ENCODE measurements around the gene GRK2.

- no peak for TF ChIP-seq POLR2A (IDR thresholded peaks at IDR 0.05)
- TF ChIP-seq POLR2AphosphoS5 (IDR thresholded peaks at IDR 0.05), result no peak
- TF ChIP-seq, protein P1, sequence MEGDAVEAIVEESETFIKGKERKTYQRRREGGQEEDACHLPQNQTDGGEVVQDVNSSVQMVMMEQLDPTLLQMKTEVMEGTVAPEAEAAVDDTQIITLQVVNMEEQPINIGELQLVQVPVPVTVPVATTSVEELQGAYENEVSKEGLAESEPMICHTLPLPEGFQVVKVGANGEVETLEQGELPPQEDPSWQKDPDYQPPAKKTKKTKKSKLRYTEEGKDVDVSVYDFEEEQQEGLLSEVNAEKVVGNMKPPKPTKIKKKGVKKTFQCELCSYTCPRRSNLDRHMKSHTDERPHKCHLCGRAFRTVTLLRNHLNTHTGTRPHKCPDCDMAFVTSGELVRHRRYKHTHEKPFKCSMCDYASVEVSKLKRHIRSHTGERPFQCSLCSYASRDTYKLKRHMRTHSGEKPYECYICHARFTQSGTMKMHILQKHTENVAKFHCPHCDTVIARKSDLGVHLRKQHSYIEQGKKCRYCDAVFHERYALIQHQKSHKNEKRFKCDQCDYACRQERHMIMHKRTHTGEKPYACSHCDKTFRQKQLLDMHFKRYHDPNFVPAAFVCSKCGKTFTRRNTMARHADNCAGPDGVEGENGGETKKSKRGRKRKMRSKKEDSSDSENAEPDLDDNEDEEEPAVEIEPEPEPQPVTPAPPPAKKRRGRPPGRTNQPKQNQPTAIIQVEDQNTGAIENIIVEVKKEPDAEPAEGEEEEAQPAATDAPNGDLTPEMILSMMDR (IDR thresholded peaks at IDR 0.05), result no peak
- TF ChIP-seq EP300 (IDR thresholded peaks at IDR 0.05; ENCODE audit: low read depth), result no peak
Measured at GRCh38 chr11:67323526-67323925, 57.3 kb downstream of the GRK2 start.
